Right lobe of liver (tissue), 4 donors: Measurements from ENCODE around the gene KCNIP3.

ENCODE experiments used
- POLR2A ChIP-seq: fragments of 450-650 bp; IDR thresholded peaks from one replicate; pipeline ENCODE4 v1.6.1; 2017; ENCODE audit warnings: antibody characterized with exemption, mild to moderate bottlenecking
- TF ChIP-seq, protein P1 (sequence below), 4 donors: fragments of 200-600 bp in 3 of 4; fragments of 450-650 bp in 1 of 4; IDR thresholded peaks; one replicate each; pipeline versions ENCODE4 v1.5.1 to v1.8.0; 2016 to 2022; ENCODE audit warnings: antibody characterized with exemption in 4 of 4, mild to moderate bottlenecking in 2 of 4
- donor health status: DM: no; HTN: no; CAD: no.
- donor health status: DM: no; HTN: no; CAD: no.
- donor health status: DM: no; HTN: yes; CAD: no.

DNA sequence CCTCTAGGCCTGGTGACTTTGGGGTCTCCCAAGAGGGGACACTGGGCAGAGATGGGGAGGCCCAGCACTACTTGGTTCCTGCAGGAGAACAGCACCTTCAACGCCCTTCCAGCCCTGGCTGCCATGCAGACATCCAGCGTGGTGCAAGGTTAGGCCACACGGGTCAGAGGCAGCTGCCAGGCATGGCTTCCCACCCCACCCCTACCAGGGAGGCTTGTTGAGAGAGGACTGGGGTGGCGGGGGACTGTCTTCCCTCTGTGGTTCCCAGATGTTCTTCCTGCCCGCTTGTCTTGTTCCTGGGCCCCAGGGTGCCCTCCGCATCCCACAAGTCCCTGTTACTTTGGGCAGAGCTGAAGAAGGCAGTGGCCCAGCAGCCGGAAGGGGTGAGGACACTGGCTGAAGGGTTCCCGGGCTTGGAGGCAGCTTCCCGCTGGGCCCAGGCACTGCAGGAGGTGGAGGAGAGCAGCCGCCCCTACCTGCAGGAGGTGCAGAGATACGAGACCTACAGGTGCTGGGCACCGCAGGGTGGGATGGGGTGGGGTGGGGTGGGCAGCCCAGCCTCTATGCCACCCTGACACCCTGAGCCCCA is 18.4 kb upstream of the KCNIP3 start:
- TF ChIP-seq, protein P1, sequence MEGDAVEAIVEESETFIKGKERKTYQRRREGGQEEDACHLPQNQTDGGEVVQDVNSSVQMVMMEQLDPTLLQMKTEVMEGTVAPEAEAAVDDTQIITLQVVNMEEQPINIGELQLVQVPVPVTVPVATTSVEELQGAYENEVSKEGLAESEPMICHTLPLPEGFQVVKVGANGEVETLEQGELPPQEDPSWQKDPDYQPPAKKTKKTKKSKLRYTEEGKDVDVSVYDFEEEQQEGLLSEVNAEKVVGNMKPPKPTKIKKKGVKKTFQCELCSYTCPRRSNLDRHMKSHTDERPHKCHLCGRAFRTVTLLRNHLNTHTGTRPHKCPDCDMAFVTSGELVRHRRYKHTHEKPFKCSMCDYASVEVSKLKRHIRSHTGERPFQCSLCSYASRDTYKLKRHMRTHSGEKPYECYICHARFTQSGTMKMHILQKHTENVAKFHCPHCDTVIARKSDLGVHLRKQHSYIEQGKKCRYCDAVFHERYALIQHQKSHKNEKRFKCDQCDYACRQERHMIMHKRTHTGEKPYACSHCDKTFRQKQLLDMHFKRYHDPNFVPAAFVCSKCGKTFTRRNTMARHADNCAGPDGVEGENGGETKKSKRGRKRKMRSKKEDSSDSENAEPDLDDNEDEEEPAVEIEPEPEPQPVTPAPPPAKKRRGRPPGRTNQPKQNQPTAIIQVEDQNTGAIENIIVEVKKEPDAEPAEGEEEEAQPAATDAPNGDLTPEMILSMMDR (IDR thresholded peaks at IDR 0.05), result no peak
- no peak for TF ChIP-seq POLR2A
